ELR (cell line): Measurements from ENCODE around the gene TAGLN3.

Experiments
- DNase-seq: peaks from one replicate; pipeline ENCODE4 v3.0.0-alpha.2; 2015; ENCODE audit warnings: low read depth

Gene TAGLN3

GRCh38 chr3:111998636-111999483 lies at the start of gene TAGLN3:
Gene TAGLN3 (plus strand): TSS chr3:111998922. CDS start chr3:111999423, 501 bp downstream.
- peak; percentile 57 for DNase-seq

- no peak for DNase-seq
Measured at GRCh38 chr3:111949712-111950111, 49.0 kb upstream of the TAGLN3 start.

GRCh38 chr3:111951032-111951431 lies 47.7 kb upstream of the TAGLN3 start:
- DNase-seq: no peak

GRCh38 chr3:111952086-111952485 lies 46.6 kb upstream of the TAGLN3 start:
- no peak for DNase-seq

GRCh38 chr3:111952866-111953450 lies 45.8 kb upstream of the TAGLN3 start:
- DNase-seq: no peak

- DNase-seq: no peak
Measured at GRCh38 chr3:111954228-111954990, 44.3 kb upstream of the TAGLN3 start.

GRCh38 chr3:111955876-111956275 lies 42.8 kb upstream of the TAGLN3 start:
- no peak for DNase-seq

- no peak for DNase-seq
Measured at GRCh38 chr3:111956449-111956848, 42.3 kb upstream of the TAGLN3 start.

GRCh38 chr3:111956995-111957734 lies 41.6 kb upstream of the TAGLN3 start:
- no peak for DNase-seq

GRCh38 chr3:111961461-111962164 lies 37.1 kb upstream of the TAGLN3 start:
- DNase-seq: no peak

GRCh38 chr3:111963424-111963823 lies 35.3 kb upstream of the TAGLN3 start:
- peak; percentile 92 for DNase-seq

- DNase-seq: no peak
Measured at GRCh38 chr3:111965484-111965883, 33.2 kb upstream of the TAGLN3 start.

- DNase-seq: peak; percentile 13
Measured at GRCh38 chr3:111967068-111967467, 31.7 kb upstream of the TAGLN3 start.

GRCh38 chr3:111967651-111968274 lies 31.0 kb upstream of the TAGLN3 start:
- peak; percentile 90 for DNase-seq

- no peak for DNase-seq
Measured at GRCh38 chr3:111968319-111969054, 30.2 kb upstream of the TAGLN3 start.

- no peak for DNase-seq
Measured at GRCh38 chr3:111970376-111970775, 28.3 kb upstream of the TAGLN3 start.

- no peak for DNase-seq
Measured at GRCh38 chr3:111971533-111972130, 27.1 kb upstream of the TAGLN3 start.

GRCh38 chr3:111972891-111973290 lies 25.8 kb upstream of the TAGLN3 start:
- DNase-seq: no peak

- no peak for DNase-seq
Measured at GRCh38 chr3:111975131-111975530, 23.6 kb upstream of the TAGLN3 start.

- DNase-seq: no peak
Measured at GRCh38 chr3:111976254-111976653, 22.5 kb upstream of the TAGLN3 start.
